IPS-20b (cell line): ENCODE results near the gene ATP8B1.
"Not testable (repeated sequence)": the region's sequence is repeated elsewhere in the genome, so short reads cannot be mapped to it uniquely, and the experiment has no call there.

ENCODE experiments used
- H3K27ac ChIP-seq: one replicate; pipeline ENCODE4 v1.5.1; 2013; ENCODE audit warnings: low read length
- H3K27me3 ChIP-seq: 2 replicates; pipeline ENCODE4 v1.6.1; 2013; ENCODE audit warnings: mild to moderate bottlenecking, low read length, inconsistent platforms; ENCODE audit not compliant: insufficient read depth
- H3K36me3 ChIP-seq: 2 replicates; pipeline ENCODE4 v1.6.1; 2013; ENCODE audit warnings: low read depth, mild to moderate bottlenecking, inconsistent platforms, low read length, moderate library complexity; ENCODE audit not compliant: insufficient read depth
- H3K4me1 ChIP-seq: 2 replicates; pipeline ENCODE4 v1.6.1; 2013; ENCODE audit warnings: mild to moderate bottlenecking, control low read depth, inconsistent platforms, low read length, moderate library complexity; ENCODE audit not compliant: insufficient read depth
- H3K4me3 ChIP-seq: 2 replicates; pipeline ENCODE4 v1.5.1; 2013; ENCODE audit warnings: mild to moderate bottlenecking, low read length, inconsistent platforms
- H3K9ac ChIP-seq: 2 replicates; pipeline ENCODE4 v1.6.1; 2013; ENCODE audit warnings: low read depth, mild to moderate bottlenecking, inconsistent platforms, low read length, moderate library complexity
- H3K9me3 ChIP-seq: 2 replicates; pipeline ENCODE4 v1.6.1; 2013; ENCODE audit warnings: mild to moderate bottlenecking, low read depth, low read length, inconsistent platforms; ENCODE audit not compliant: insufficient read depth

ATP8B1 gene

GRCh38 chr18:57835904-57836303, 32.8 kb upstream of the ATP8B1 start:
- Histone ChIP-seq H3K27me3 (no peaks in the 10 kb centered on the region), H3K9me3 (no peaks in the 10 kb centered on the region), H3K27ac (no peak overlapping the region), H3K36me3 (no peaks in the 10 kb centered on the region), H3K9ac (no peak overlapping the region), H3K4me3 (no peak overlapping the region), H3K4me1 (no peaks in the 10 kb centered on the region)

GRCh38 chr18:57834616-57835015, 31.5 kb upstream of the ATP8B1 start:
- H3K36me3 ChIP-seq, result no peaks in the 10 kb centered on the region
- no peaks in the 10 kb centered on the region for H3K27me3 ChIP-seq
- H3K4me3 ChIP-seq, result no peak overlapping the region
- H3K4me1 ChIP-seq, result no peaks in the 10 kb centered on the region
- no peak overlapping the region for H3K27ac ChIP-seq
- H3K9ac ChIP-seq, result no peak overlapping the region
- H3K9me3 ChIP-seq, result no peaks in the 10 kb centered on the region

GRCh38 chr18:57833441-57834101, 30.5 kb upstream of the ATP8B1 start:
- no peaks in the 10 kb centered on the region for H3K9me3 ChIP-seq
- no peaks in the 10 kb centered on the region for H3K27me3 ChIP-seq
- no peaks in the 10 kb centered on the region for H3K4me1 ChIP-seq
- no peak overlapping the region for H3K9ac ChIP-seq
- H3K27ac ChIP-seq, result no peak overlapping the region
- no peaks in the 10 kb centered on the region for H3K36me3 ChIP-seq
- H3K4me3 ChIP-seq, result no peak overlapping the region

- no peak overlapping the region for H3K4me3 ChIP-seq
- H3K9me3 ChIP-seq, result no peaks in the 10 kb centered on the region
- no peaks in the 10 kb centered on the region for H3K36me3 ChIP-seq
- no peaks in the 10 kb centered on the region for H3K4me1 ChIP-seq
- H3K9ac ChIP-seq, result no peak overlapping the region
- H3K27ac ChIP-seq, result no peak overlapping the region
- H3K27me3 ChIP-seq, result no peaks in the 10 kb centered on the region
Measured at GRCh38 chr18:57832730-57833129, 29.6 kb upstream of the ATP8B1 start.

- Histone ChIP-seq H3K4me1 (no peaks in the 10 kb centered on the region), H3K27me3 (no peaks in the 10 kb centered on the region), H3K27ac (no peak overlapping the region), H3K9me3 (no peaks in the 10 kb centered on the region), H3K36me3 (no peaks in the 10 kb centered on the region), H3K4me3 (no peak overlapping the region), H3K9ac (no peak overlapping the region)
Measured at GRCh38 chr18:57831597-57832377, 28.7 kb upstream of the ATP8B1 start.

- Histone ChIP-seq H3K36me3 (no peaks in the 10 kb centered on the region), H3K9me3 (no peaks in the 10 kb centered on the region), H3K4me3 (no peak overlapping the region), H3K4me1 (no peaks in the 10 kb centered on the region), H3K27ac (no peak overlapping the region), H3K27me3 (no peaks in the 10 kb centered on the region), H3K9ac (no peak overlapping the region)
Measured at GRCh38 chr18:57827646-57828045, 24.5 kb upstream of the ATP8B1 start.

- no peaks in the 10 kb centered on the region for H3K9me3 ChIP-seq
- no peak overlapping the region for H3K4me3 ChIP-seq
- H3K36me3 ChIP-seq, result no peaks in the 10 kb centered on the region
- H3K4me1 ChIP-seq, result no peaks in the 10 kb centered on the region
- no peak overlapping the region for H3K27ac ChIP-seq
- no peaks in the 10 kb centered on the region for H3K27me3 ChIP-seq
- H3K9ac ChIP-seq, result no peak overlapping the region
Measured at GRCh38 chr18:57826252-57826651, 23.1 kb upstream of the ATP8B1 start.

GRCh38 chr18:57820583-57820982, 17.5 kb upstream of the ATP8B1 start:
- H3K36me3 ChIP-seq, H3K9me3 ChIP-seq, H3K4me1 ChIP-seq, H3K4me3 ChIP-seq, H3K27ac ChIP-seq, H3K9ac ChIP-seq, H3K27me3 ChIP-seq: not testable (repeated sequence)

GRCh38 chr18:57819671-57820460, 16.8 kb upstream of the ATP8B1 start:
- no peak overlapping the region for H3K4me3 ChIP-seq
- no peaks in the 10 kb centered on the region for H3K36me3 ChIP-seq
- no peak overlapping the region for H3K27ac ChIP-seq
- H3K9me3 ChIP-seq, result no peaks in the 10 kb centered on the region
- H3K27me3 ChIP-seq, result no peaks in the 10 kb centered on the region
- H3K4me1 ChIP-seq, result no peaks in the 10 kb centered on the region
- H3K9ac ChIP-seq, result no peak overlapping the region

- no peaks in the 10 kb centered on the region for H3K9me3 ChIP-seq
- no peaks in the 10 kb centered on the region for H3K27me3 ChIP-seq
- no peaks in the 10 kb centered on the region for H3K4me1 ChIP-seq
- no peak overlapping the region for H3K4me3 ChIP-seq
- H3K9ac ChIP-seq, result no peak overlapping the region
- no peaks in the 10 kb centered on the region for H3K36me3 ChIP-seq
- no peak overlapping the region for H3K27ac ChIP-seq
Measured at GRCh38 chr18:57819119-57819518, 16.0 kb upstream of the ATP8B1 start.

- Histone ChIP-seq H3K9me3 (peaks cover 6% of the 10 kb centered on the region; the same call in 1 of the 2 replicates), H3K36me3 (no peaks in the 10 kb centered on the region), H3K27me3 (no peaks in the 10 kb centered on the region), H3K4me3 (no peak overlapping the region), H3K4me1 (no peaks in the 10 kb centered on the region), H3K9ac (no peak overlapping the region), H3K27ac (no peak overlapping the region)
Measured at GRCh38 chr18:57816208-57816954, 13.3 kb upstream of the ATP8B1 start.
